ENCODE results near the gene EMILIN2. TPM values are rescaled to one million over a fixed set of nuclear protein-coding genes. Genes with fewer than 3 reads are reported as not detected.

EMILIN2 gene
- total RNA-seq, 1 experiment from 2014 or later = 0.75 TPM

DNA sequence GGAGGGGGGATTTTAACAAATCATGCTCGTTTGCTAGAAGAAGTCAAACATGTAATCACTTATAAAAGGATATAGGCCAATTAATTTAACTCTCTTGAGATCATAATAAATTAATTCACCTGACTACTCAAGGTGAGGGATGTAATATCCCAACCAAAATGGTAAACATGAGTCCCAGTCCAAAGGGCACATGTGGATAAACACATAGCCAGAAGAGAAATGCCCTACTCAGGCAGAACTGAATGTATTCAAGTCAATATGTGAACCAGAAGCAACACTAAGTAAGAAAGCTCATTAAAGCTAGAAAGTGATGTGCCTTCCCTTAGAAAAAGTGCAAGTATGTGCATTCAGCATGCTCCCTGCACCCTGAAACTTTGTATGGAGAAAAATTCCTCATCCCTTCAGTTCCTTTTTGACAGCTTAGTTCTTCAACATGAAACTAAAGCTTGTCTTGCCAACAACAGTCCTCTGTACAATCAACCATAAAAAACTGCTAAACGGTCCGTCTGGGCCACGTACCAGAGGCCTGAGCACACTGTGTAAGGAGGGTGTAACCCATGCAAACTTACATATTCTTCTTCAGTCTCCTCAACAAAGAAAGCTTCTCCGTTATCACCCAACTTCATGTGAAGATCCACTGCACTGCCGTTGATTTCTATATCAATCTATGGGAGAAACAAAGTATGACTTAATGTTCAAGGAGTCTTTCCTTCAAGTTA is 107.3 kb downstream of the EMILIN2 start:
- no peak for DNase-seq (ENCODE audit: low read depth)

DNA sequence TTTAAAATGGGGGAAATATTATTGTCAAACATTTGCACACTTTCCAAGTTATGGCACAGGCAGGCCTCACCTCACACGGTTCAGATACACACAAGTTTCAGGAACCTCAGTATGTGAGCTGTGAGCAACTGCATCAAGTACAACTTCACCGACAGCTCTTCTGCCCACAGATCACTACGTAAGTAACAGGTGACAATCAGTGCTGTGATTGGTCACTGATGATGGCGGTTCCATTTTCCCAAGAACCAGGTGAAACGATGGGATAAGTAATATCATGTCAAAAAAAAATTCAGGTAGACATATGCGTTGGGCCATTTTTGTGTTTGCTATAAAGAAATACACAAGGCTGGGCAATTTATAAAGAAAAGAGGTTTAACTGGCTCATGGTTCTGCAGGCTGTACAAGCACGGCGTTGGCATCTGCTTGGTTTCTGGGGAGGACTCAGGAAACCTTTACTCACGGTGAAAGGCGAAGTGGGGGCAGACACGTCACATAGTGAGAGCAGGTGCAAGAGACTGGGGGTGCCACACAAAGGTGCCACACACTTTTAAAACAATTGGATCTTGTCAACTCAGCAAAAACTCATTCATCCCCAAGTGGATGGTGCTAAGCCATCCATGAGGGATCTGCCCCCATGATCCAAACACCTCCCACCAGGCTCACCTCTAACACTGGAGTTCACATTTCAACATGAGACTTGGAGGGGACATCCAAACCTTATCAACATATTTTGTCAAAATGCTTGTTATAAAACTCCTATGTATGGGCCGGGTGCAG is 108.3 kb downstream of the EMILIN2 start:
- DNase-seq (ENCODE audit: low read depth) = no peak

DNA sequence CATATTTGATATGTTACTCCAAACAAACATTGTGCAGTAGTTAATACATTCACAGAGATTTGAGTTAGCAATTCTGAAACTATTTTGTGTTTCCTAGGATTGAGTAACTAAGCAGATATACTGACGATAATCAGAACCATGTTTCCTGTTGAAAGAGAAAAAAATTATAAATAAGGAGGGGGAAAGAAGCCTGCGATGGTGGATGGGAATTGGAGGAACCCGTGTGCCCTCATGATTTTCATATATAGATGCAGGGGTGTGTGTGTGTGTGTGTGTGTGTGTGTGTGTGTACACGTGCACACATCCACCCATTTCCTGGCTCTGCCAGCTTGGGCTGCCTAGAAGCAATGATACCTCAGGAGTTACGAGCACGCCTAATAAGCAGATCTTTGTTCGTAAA is 109.2 kb downstream of the EMILIN2 start:
- no peak for DNase-seq (ENCODE audit: low read depth)

DNA sequence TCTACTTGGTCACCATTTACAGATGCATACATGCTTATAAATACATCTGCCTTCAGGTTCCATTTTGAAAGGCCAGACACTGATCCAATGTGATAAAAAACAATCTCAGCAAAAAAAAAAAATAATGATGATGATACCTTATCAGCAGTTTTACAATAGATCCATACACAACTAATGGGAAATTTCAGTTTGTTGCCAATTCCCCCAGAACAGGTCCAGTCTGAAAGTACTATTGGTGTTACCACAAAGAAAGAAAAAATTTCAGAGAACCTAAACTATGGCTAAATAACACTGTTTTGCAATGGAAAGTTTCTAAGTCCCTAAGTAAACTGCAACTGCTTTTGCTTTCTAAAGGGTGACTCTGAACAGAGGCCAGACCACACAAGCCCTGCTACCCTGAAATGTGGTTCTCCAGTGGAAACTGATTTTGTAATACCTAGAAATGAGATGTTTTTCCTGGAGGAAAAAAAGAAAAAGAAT is 112.1 kb downstream of the EMILIN2 start:
- no peak for DNase-seq (ENCODE audit: low read depth)

DNA sequence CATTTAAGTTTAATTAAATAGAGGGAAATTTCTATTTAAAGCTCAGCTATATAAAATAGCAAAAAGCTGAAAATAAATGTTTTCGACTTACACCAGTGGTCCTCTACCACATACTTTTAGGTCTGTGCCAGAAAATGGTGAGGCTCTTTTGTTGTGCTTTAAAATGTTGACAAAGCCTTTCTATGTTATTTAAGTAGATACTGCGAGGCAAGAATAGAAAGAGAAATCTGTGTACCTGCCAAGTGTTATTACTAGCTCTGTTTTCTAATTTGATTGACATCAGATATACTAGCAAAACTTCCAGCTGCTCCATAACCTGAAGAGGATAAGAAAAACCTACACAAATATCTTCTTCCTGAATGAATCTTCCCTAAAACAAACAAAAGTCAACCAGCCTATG is 112.5 kb downstream of the EMILIN2 start:
- DNase-seq (ENCODE audit: low read depth) = no peak

DNA sequence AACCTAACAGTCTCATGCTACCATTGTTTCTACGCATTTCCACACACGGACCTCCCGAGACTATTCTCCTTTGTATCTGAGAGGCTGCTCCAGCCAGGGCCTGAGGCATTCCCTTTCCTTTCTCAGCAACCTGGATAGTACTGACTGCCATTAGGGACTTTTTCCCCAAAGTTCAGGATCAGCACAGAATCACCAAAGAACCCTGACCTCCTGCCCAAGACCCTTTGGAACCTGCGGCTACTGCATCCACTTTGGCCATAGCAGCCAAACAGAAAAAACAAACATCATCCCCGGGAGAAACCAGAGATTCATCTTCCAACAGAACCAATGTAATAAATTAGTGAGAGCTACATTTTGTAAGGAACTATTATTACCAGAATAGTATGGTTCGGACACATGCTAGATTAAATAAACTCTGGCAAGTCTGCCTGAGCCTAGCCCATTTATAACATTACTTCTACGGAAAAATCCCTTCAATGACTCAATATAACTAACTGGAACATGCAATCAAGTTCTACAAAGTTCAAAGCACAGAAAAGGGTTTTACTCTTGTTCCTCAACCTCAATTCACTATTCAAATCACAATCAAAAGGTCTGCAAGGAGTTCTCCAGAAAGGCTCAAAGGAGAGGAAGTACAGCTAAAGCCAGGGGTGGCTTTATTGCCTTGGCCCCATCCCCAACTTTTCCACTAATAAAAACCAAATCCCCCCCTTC is 114.3 kb downstream of the EMILIN2 start:
- DNase-seq (ENCODE audit: low read depth) = no peak

DNA sequence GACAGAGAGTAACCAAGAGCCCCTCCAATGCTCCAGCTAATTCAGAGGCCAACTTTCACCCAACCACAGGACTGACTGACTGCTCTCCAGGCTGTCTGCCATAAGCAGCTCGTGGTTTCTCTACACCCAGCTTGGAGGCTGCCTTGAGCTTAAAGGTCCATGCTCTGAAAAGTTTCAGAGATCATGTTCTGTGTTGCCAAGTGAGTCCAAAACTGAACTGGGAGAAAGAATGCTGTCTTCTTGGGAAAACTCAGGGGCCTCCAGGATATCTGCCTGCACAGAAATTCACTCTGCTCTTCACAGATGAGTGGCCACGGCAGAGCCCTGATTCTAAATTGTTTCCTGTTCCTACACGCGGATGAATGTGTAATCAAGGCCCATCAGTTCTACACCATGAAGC is 115.0 kb downstream of the EMILIN2 start:
- peak; percentile 36 for DNase-seq (ENCODE audit: low read depth)

DNA sequence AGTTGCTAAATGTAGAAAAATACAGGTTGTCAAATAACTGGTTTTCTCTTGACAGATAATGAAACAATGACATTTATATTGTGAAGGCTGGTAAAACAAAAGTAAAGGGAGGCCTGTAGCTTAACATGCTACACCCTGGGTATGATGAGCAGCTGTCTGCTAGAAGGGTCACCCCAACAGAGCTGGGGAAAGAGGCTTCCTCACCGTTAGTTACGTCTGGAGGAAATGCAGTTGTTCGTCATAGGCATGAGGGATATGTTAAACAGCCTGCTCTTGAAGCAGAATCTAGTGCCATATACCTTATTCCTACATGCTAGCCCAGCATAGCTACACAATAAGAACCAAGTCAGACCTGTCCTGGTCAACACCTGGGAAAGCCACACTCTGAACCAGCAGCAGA is 116.2 kb downstream of the EMILIN2 start:
- no peak for DNase-seq (ENCODE audit: low read depth)

DNA sequence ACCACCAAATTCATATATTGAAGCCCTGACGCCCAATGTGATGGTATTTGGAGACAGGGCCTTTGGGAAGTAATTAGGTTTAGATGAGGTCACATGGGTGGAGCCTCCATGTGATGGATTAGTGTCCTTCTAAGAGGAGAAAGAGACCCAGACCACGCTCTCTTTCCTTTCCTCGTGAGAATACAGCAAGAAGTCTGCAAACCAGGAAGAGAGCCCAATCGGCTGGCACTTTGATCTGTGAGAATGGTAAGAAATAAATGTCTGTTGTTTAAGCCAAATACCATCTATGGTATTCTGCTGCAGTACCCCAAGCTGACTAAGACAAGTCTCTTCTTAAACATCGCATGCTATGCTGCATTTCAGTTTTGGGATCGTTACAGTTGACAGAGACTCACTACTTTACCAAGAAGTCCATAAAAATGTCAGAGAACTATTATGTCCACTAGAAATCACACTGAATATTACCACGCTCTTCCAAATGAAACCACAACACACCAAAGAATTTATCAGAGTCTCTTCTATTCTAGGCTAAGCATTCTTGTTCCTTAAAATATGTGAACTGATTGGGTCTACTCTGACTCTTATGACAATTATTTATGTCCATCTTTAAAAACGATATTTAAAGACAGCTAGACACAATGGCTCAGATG is 117.7 kb downstream of the EMILIN2 start:
- DNase-seq (ENCODE audit: low read depth) = no peak

Other genes with a start within 250 kb of the EMILIN2 start
- gene SMCHD1, start 191.3 kb upstream of the EMILIN2 start, total RNA-seq (2014; rRNA removed) = 39.7 and 48.0 TPM in 2 replicates
- 38.9 and 42.0 TPM in 2 replicates for gene LPIN2, start 166.1 kb downstream of the EMILIN2 start, total RNA-seq (2014; rRNA removed)

Measured in LHCN-M2 (cell line).